Measurements from ENCODE around the gene IL23R. TPM values are rescaled to one million over a fixed set of nuclear protein-coding genes. Genes with fewer than 3 reads are reported as not detected.
A peak's percentile ranks its signal among the peaks of the same experiment; 100 is the strongest.
"Not testable (repeated sequence)": the region's sequence is repeated elsewhere in the genome, so short reads cannot be mapped to it uniquely, and the experiment has no call there.

Gene IL23R
- polyA plus RNA-seq, 4 donors: 0.06 to 1.3 TPM; not detected in 2

GRCh38 chr1:67207398-67207797 lies 41.1 kb downstream of the IL23R start:
- not testable (repeated sequence) for DNase-seq; H3K36me3 ChIP-seq (ENCODE audit: control insufficient read depth in 3 of 3, insufficient read depth in 2 of 3, low read depth in 1 of 3, low read length in 3 of 3); H3K9me3 ChIP-seq (ENCODE audit: control insufficient read depth in 2 of 2, insufficient read depth in 1 of 2, low read depth in 1 of 2, low read length in 1 of 2); H3K4me1 ChIP-seq (ENCODE audit: control insufficient read depth in 3 of 3, insufficient read depth in 2 of 3, low read depth in 1 of 3, low read length in 2 of 3); FAIRE-seq; H3K27ac ChIP-seq (ENCODE audit: low read depth in 1 of 3, low read length in 2 of 3); H3K4me3 ChIP-seq (ENCODE audit: low read depth in 1 of 3, low read length in 3 of 3); H3K27me3 ChIP-seq (ENCODE audit: control insufficient read depth in 3 of 3, insufficient read depth in 3 of 3, low read length in 3 of 3)
- 90 to 96% (median 94%) methylated on average over 5 of the region's 5 CpGs for WGBS, 3 donors

- no peak for FAIRE-seq
- Histone ChIP-seq H3K4me1 (ENCODE audit: control insufficient read depth in 3 of 3, insufficient read depth in 2 of 3, low read depth in 1 of 3, low read length in 2 of 3) (no peaks in the 10 kb centered on the region), H3K27ac (ENCODE audit: low read depth in 1 of 3, low read length in 2 of 3) (no peak overlapping the region), H3K36me3 (ENCODE audit: control insufficient read depth in 3 of 3, insufficient read depth in 2 of 3, low read depth in 1 of 3, low read length in 3 of 3) (no peaks in the 10 kb centered on the region), H3K27me3 (ENCODE audit: control insufficient read depth in 3 of 3, insufficient read depth in 3 of 3, low read length in 3 of 3) (no peaks in the 10 kb centered on the region), H3K9me3 (ENCODE audit: control insufficient read depth in 2 of 2, insufficient read depth in 1 of 2, low read depth in 1 of 2, low read length in 1 of 2) (no peaks in the 10 kb centered on the region), H3K4me3 (ENCODE audit: low read depth in 1 of 3, low read length in 3 of 3) (no peak overlapping the region)
- DNase-seq: no peak
- WGBS, 3 donors: 71 to 89% (median 83%) methylated on average over 2 of the region's 2 CpGs
These were observed 42.0 kb downstream of the IL23R start for GRCh38 chr1:67208217-67208616.

- Histone ChIP-seq H3K9me3 (ENCODE audit: control insufficient read depth in 2 of 2, insufficient read depth in 1 of 2, low read depth in 1 of 2, low read length in 1 of 2) (no peaks in the 10 kb centered on the region), H3K27ac (ENCODE audit: low read depth in 1 of 3, low read length in 2 of 3) (no peak overlapping the region), H3K36me3 (ENCODE audit: control insufficient read depth in 3 of 3, insufficient read depth in 2 of 3, low read depth in 1 of 3, low read length in 3 of 3) (no peaks in the 10 kb centered on the region), H3K27me3 (ENCODE audit: control insufficient read depth in 3 of 3, insufficient read depth in 3 of 3, low read length in 3 of 3) (no peaks in the 10 kb centered on the region), H3K4me3 (ENCODE audit: low read depth in 1 of 3, low read length in 3 of 3) (no peak overlapping the region), H3K4me1 (ENCODE audit: control insufficient read depth in 3 of 3, insufficient read depth in 2 of 3, low read depth in 1 of 3, low read length in 2 of 3) (no peaks in the 10 kb centered on the region)
- DNase-seq (no peak), FAIRE-seq (no peak)
- WGBS, 3 donors: 61 to 76% (median 68%) methylated on average over 3 of the region's 3 CpGs
These were observed 43.3 kb downstream of the IL23R start for GRCh38 chr1:67209521-67209920.

- WGBS, 3 donors: 55 to 65% (median 64%) methylated on average over 4 of the region's 4 CpGs
- Histone ChIP-seq H3K36me3 (ENCODE audit: control insufficient read depth in 3 of 3, insufficient read depth in 2 of 3, low read depth in 1 of 3, low read length in 3 of 3) (no peaks in the 10 kb centered on the region), H3K27me3 (ENCODE audit: control insufficient read depth in 3 of 3, insufficient read depth in 3 of 3, low read length in 3 of 3) (no peaks in the 10 kb centered on the region), H3K27ac (ENCODE audit: low read depth in 1 of 3, low read length in 2 of 3) (no peak overlapping the region), H3K4me1 (ENCODE audit: control insufficient read depth in 3 of 3, insufficient read depth in 2 of 3, low read depth in 1 of 3, low read length in 2 of 3) (no peaks in the 10 kb centered on the region), H3K9me3 (ENCODE audit: control insufficient read depth in 2 of 2, insufficient read depth in 1 of 2, low read depth in 1 of 2, low read length in 1 of 2) (no peaks in the 10 kb centered on the region), H3K4me3 (ENCODE audit: low read depth in 1 of 3, low read length in 3 of 3) (no peak overlapping the region)
- DNase-seq (peak; percentile 29 to 37), FAIRE-seq (no peak)
These were observed 45.6 kb downstream of the IL23R start for GRCh38 chr1:67211589-67212563.

GRCh38 chr1:67213164-67213563 lies 46.9 kb downstream of the IL23R start:
- no peak overlapping the region for H3K27ac ChIP-seq (ENCODE audit: low read depth in 1 of 3, low read length in 2 of 3)
- no peaks in the 10 kb centered on the region for H3K27me3 ChIP-seq (ENCODE audit: control insufficient read depth in 3 of 3, insufficient read depth in 3 of 3, low read length in 3 of 3)
- no peaks in the 10 kb centered on the region for H3K4me1 ChIP-seq (ENCODE audit: control insufficient read depth in 3 of 3, insufficient read depth in 2 of 3, low read depth in 1 of 3, low read length in 2 of 3)
- no peaks in the 10 kb centered on the region for H3K9me3 ChIP-seq (ENCODE audit: control insufficient read depth in 2 of 2, insufficient read depth in 1 of 2, low read depth in 1 of 2, low read length in 1 of 2)
- H3K36me3 ChIP-seq (ENCODE audit: control insufficient read depth in 3 of 3, insufficient read depth in 2 of 3, low read depth in 1 of 3, low read length in 3 of 3): no peaks in the 10 kb centered on the region
- 58 to 65% (median 64%) methylated on average over 3 of the region's 3 CpGs for WGBS, 3 donors
- H3K4me3 ChIP-seq (ENCODE audit: low read depth in 1 of 3, low read length in 3 of 3): no peak overlapping the region
- DNase-seq: peak in 1 of 2 donors; percentile 13
- FAIRE-seq: no peak

GRCh38 chr1:67213948-67214347 lies 47.7 kb downstream of the IL23R start:
- Histone ChIP-seq H3K9me3 (ENCODE audit: control insufficient read depth in 2 of 2, insufficient read depth in 1 of 2, low read depth in 1 of 2, low read length in 1 of 2) (no peaks in the 10 kb centered on the region), H3K4me3 (ENCODE audit: low read depth in 1 of 3, low read length in 3 of 3) (no peak overlapping the region), H3K4me1 (ENCODE audit: control insufficient read depth in 3 of 3, insufficient read depth in 2 of 3, low read depth in 1 of 3, low read length in 2 of 3) (no peaks in the 10 kb centered on the region), H3K27me3 (ENCODE audit: control insufficient read depth in 3 of 3, insufficient read depth in 3 of 3, low read length in 3 of 3) (no peaks in the 10 kb centered on the region), H3K27ac (ENCODE audit: low read depth in 1 of 3, low read length in 2 of 3) (no peak overlapping the region), H3K36me3 (ENCODE audit: control insufficient read depth in 3 of 3, insufficient read depth in 2 of 3, low read depth in 1 of 3, low read length in 3 of 3) (no peaks in the 10 kb centered on the region)
- no peak for FAIRE-seq
- 89 to 96% (median 95%) methylated on average over 1 of the region's 1 CpG for WGBS, 3 donors
- no peak for DNase-seq

GRCh38 chr1:67214420-67215174 lies 48.3 kb downstream of the IL23R start:
- Histone ChIP-seq H3K4me3 (ENCODE audit: low read depth in 1 of 3, low read length in 3 of 3) (no peak overlapping the region), H3K4me1 (ENCODE audit: control insufficient read depth in 3 of 3, insufficient read depth in 2 of 3, low read depth in 1 of 3, low read length in 2 of 3) (no peaks in the 10 kb centered on the region), H3K9me3 (ENCODE audit: control insufficient read depth in 2 of 2, insufficient read depth in 1 of 2, low read depth in 1 of 2, low read length in 1 of 2) (no peaks in the 10 kb centered on the region), H3K27me3 (ENCODE audit: control insufficient read depth in 3 of 3, insufficient read depth in 3 of 3, low read length in 3 of 3) (no peaks in the 10 kb centered on the region), H3K36me3 (ENCODE audit: control insufficient read depth in 3 of 3, insufficient read depth in 2 of 3, low read depth in 1 of 3, low read length in 3 of 3) (no peaks in the 10 kb centered on the region), H3K27ac (ENCODE audit: low read depth in 1 of 3, low read length in 2 of 3) (no peak overlapping the region)
- FAIRE-seq (peak; percentile 76), DNase-seq (peak; percentile 11 to 30)
- WGBS, 3 donors: 82 to 90% (median 86%) methylated on average over 11 of the region's 11 CpGs

GRCh38 chr1:67216401-67216800 lies 50.1 kb downstream of the IL23R start:
- 94 to 97% (median 97%) methylated on average over 1 of the region's 1 CpG for WGBS, 3 donors
- FAIRE-seq (no peak), DNase-seq (no peak)
- H3K4me3 ChIP-seq (ENCODE audit: low read depth in 1 of 3, low read length in 3 of 3): no peak overlapping the region
- H3K27me3 ChIP-seq (ENCODE audit: control insufficient read depth in 3 of 3, insufficient read depth in 3 of 3, low read length in 3 of 3): no peaks in the 10 kb centered on the region
- H3K9me3 ChIP-seq (ENCODE audit: control insufficient read depth in 2 of 2, insufficient read depth in 1 of 2, low read depth in 1 of 2, low read length in 1 of 2): no peaks in the 10 kb centered on the region
- no peak overlapping the region for H3K27ac ChIP-seq (ENCODE audit: low read depth in 1 of 3, low read length in 2 of 3)
- H3K4me1 ChIP-seq (ENCODE audit: control insufficient read depth in 3 of 3, insufficient read depth in 2 of 3, low read depth in 1 of 3, low read length in 2 of 3): no peaks in the 10 kb centered on the region
- no peaks in the 10 kb centered on the region for H3K36me3 ChIP-seq (ENCODE audit: control insufficient read depth in 3 of 3, insufficient read depth in 2 of 3, low read depth in 1 of 3, low read length in 3 of 3)

Measured in small intestine (tissue), 7 donors.